Chondrocyte (in vitro differentiated cells): ENCODE data around the gene RNF144A. TPM values are rescaled to one million over a fixed set of nuclear protein-coding genes. Genes with fewer than 3 reads are reported as not detected.

Source experiments
- DNase-seq: peaks from one replicate; pipeline ENCODE4 v3.0.0; 2021; ENCODE audit warnings: mixed read lengths, low spot score
- H3K27ac Mint-ChIP-seq: one replicate; pipeline ENCODE4 v1.8.0; 2021; ENCODE audit warnings: mild to moderate bottlenecking, moderate library complexity, mixed read lengths; ENCODE audit not compliant: unreplicated experiment
- H3K27me3 Mint-ChIP-seq: 2 replicates; pipeline ENCODE4 v1.8.0; 2021; ENCODE audit warnings: low read depth, mixed read lengths
- H3K36me3 Mint-ChIP-seq: 2 replicates; pipeline ENCODE4 v1.8.0; 2021; ENCODE audit warnings: low read depth, mixed read lengths
- H3K4me1 Mint-ChIP-seq: 2 replicates; pipeline ENCODE4 v1.8.0; 2021; ENCODE audit warnings: low read depth, mild to moderate bottlenecking, mixed read lengths
- H3K4me3 Mint-ChIP-seq: one replicate; pipeline ENCODE4 v1.8.0; 2021; ENCODE audit warnings: mild to moderate bottlenecking, moderate library complexity, mixed read lengths; ENCODE audit not compliant: unreplicated experiment
- H3K9me3 Mint-ChIP-seq: 2 replicates; pipeline ENCODE4 v1.8.0; 2021; ENCODE audit warnings: low read depth, mixed read lengths
- total RNA-seq: library from RNA; stranded (reverse); gene quantifications from 3 replicates; pipeline ENCODE4 v1.2.1, GENCODE V29; 2021
- TF ChIP-seq, protein P1 (sequence below): fragments of 200-600 bp; sonication (generic); IDR thresholded peaks from 2 replicates; pipeline ENCODE4 v1.5.0; 2021; ENCODE audit warnings: antibody characterized with exemption, mild to moderate bottlenecking, moderate library complexity

Gene RNF144A
- total RNA-seq, 1 donor from 2014 or later: 10.9 TPM

DNA sequence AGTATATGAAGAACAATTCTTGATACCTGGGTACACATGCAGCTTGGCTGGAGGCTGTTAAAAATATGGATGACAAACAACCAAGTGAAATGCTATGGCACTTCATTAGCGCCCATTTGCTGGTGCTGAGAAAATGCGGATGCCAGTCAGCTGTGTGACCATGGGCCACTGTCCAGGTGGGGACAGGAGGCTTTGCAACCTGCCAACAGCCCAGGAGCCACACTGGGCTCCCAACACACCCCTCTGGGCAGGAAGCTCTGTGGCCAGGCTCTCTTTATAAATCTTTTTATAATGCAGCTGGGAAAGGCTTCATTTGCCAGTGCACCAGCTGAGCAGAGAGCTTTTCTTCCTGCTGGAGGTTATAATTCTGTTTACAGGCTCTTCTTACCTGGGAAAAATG lies 19.9 kb downstream of the RNF144A start:
- DNase-seq: no peak
- peaks cover 4% of the 10 kb centered on the region for H3K9me3 Mint-ChIP-seq
- peaks cover 6% of the 10 kb centered on the region for H3K36me3 Mint-ChIP-seq
- no peak overlapping the region for H3K27ac Mint-ChIP-seq
- H3K27me3 Mint-ChIP-seq: no peaks in the 10 kb centered on the region
- peaks cover 20% of the 10 kb centered on the region for H3K4me1 Mint-ChIP-seq
- TF ChIP-seq, protein P1, sequence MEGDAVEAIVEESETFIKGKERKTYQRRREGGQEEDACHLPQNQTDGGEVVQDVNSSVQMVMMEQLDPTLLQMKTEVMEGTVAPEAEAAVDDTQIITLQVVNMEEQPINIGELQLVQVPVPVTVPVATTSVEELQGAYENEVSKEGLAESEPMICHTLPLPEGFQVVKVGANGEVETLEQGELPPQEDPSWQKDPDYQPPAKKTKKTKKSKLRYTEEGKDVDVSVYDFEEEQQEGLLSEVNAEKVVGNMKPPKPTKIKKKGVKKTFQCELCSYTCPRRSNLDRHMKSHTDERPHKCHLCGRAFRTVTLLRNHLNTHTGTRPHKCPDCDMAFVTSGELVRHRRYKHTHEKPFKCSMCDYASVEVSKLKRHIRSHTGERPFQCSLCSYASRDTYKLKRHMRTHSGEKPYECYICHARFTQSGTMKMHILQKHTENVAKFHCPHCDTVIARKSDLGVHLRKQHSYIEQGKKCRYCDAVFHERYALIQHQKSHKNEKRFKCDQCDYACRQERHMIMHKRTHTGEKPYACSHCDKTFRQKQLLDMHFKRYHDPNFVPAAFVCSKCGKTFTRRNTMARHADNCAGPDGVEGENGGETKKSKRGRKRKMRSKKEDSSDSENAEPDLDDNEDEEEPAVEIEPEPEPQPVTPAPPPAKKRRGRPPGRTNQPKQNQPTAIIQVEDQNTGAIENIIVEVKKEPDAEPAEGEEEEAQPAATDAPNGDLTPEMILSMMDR: no peak
- H3K4me3 Mint-ChIP-seq: no peak overlapping the region

DNA sequence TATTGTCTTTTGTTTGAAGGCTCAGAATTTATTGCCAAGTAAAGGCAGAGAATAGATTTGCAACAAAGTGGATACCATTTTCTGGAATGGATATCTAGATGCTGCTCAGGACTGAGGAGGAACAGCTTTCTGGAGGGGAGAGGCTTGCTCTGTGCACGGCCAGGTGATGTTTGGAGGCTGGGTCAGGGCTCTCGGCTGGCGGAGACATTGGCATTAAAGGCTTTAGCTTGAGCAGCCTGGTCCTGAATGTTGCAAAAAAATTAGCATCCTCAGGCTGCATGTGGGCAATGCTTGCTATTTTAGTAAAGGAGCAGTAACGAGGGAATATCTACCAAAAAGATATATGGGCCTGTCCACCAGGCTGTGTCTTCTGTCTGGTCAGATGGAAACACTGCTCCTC lies 20.4 kb downstream of the RNF144A start:
- no peak overlapping the region for H3K4me3 Mint-ChIP-seq
- TF ChIP-seq, protein P1: no peak
- no peak overlapping the region for H3K27ac Mint-ChIP-seq

DNA sequence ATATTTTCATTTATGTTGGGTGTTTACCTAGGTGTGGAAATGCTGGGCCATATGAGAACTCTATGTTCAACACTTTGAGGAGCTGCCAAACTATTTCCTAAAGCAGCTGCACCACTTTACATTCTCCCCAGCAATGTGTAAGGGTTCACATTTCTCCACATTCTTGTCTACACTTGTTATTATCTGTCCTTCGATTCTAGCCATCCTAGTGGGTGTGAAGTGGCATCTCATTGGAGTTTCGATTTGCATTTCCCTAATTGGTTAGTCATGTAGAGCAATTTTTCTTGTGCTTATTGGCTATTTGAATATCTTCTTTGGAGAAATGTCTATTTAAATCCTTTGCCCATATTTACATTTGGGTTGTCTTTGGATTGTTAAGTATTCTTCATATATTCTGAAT lies 21.9 kb downstream of the RNF144A start:
- Mint-ChIP-seq H3K27ac (no peak overlapping the region), H3K36me3 (peaks cover 14% of the 10 kb centered on the region), H3K27me3 (no peaks in the 10 kb centered on the region), H3K4me1 (peaks cover 16% of the 10 kb centered on the region), H3K4me3 (no peak overlapping the region), H3K9me3 (peaks cover 4% of the 10 kb centered on the region)
- TF ChIP-seq, protein P1: no peak
- DNase-seq: no peak

More for the DNA sequence above, 20.4 kb downstream of the RNF144A start:
- Mint-ChIP-seq H3K27me3 (no peaks in the 10 kb centered on the region), H3K36me3 (peaks cover 6% of the 10 kb centered on the region), H3K4me1 (peaks cover 20% of the 10 kb centered on the region), H3K9me3 (peaks cover 4% of the 10 kb centered on the region)
- DNase-seq: no peak

DNA sequence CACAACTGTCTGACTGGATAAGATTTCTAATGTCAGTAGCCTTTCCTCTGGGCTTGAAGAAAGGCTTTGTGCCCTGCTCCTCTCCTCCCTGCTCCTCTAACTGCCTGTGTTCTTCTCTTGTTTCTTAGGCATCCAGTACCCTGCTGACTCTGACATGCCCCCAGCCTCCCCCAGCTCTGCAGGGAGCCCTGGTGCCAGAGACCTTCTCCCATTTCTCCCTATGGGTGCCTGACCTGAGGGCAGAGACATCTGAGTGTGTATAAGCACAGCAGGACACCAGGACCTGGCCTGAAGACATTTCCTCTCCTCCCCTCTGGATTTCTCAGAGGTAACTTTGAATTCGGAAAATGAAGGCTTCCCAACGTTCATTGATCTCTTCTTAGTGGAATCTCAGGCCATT lies 23.6 kb downstream of the RNF144A start:
- no peak for DNase-seq
- H3K9me3 Mint-ChIP-seq: no peaks in the 10 kb centered on the region
- H3K27me3 Mint-ChIP-seq: no peaks in the 10 kb centered on the region
- H3K4me3 Mint-ChIP-seq: no peak overlapping the region
- peaks cover 11% of the 10 kb centered on the region for H3K36me3 Mint-ChIP-seq
- H3K4me1 Mint-ChIP-seq: peaks cover 31% of the 10 kb centered on the region
- H3K27ac Mint-ChIP-seq: peak overlapping the region; percentile 58
- TF ChIP-seq, protein P1: no peak

DNA sequence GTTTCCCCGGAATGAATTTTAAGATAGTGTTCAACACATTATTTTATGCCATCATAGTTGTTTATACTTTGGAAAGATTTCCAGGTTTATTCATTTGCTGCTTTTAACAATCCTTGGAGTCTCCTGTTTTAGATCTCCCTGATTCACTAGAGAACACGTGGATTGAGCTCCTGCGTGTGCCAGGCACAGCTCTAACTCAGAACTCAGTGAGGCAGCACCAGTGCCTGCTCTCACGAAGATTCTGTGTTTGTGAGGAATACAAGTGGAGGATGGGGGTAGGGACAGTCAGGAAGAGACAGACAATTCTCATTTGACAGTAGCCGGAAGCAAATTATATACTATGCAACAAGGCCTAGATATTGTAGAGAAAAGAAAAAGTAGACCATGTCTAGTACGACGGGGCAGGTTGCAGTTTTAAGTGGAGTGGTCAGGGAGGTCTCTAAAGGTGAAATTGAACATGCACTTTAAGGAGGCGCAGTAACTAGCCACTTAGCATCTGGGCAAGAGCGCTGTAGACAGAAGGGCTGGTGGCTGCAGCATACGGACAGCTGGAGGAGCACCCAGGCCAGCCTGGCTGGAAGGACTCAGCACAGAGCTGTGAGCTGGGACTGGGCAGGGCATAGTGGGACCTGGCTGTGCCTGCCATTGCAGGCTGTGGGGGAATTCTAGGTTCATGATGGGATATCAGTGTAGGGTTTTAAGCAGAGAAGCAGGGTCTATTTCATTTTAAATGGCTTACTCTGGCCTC lies 24.3 kb downstream of the RNF144A start:
- H3K27me3 Mint-ChIP-seq: no peaks in the 10 kb centered on the region
- peaks cover 11% of the 10 kb centered on the region for H3K36me3 Mint-ChIP-seq
- H3K4me1 Mint-ChIP-seq: peaks cover 36% of the 10 kb centered on the region
- no peak for DNase-seq
- no peak overlapping the region for H3K4me3 Mint-ChIP-seq
- TF ChIP-seq, protein P1: no peak
- no peaks in the 10 kb centered on the region for H3K9me3 Mint-ChIP-seq
- H3K27ac Mint-ChIP-seq: no peak overlapping the region
